IMR-90 (cell line): ENCODE results near the gene DIP2B. TPM values are rescaled to one million over a fixed set of nuclear protein-coding genes. Genes with fewer than 3 reads are reported as not detected.

Source experiments
- ATAC-seq: fragments of 200-7000 bp; cut with Tn5 transposase; 2 replicates; pipeline ENCODE4 v1.9.1; 2020; ENCODE audit warnings: low read depth, mild to moderate bottlenecking, moderate library complexity
- BruUV-seq: library from RNA; stranded (reverse); fragments of 400-500 nt; replicated peaks from 2 replicates; lab custom pipeline; 2021; lab: Mats Ljungman, UMichigan
- CTCF ChIA-PET: fragments of 300-600 bp; formaldehyde crosslinking; extraction: SDS; loops from one replicate; lab custom pipeline; 2021; ENCODE audit warnings: antibody characterized with exemption; lab: Yijun Ruan, JAX
- POLR2A ChIA-PET: fragments of 300-600 bp; sonication (Branson Sonifier 250); formaldehyde crosslinking; loops from one replicate; lab custom pipeline; 2022; ENCODE audit warnings: antibody characterized with exemption; ENCODE audit not compliant: unreplicated experiment; lab: Charles Lee
- DNase-seq: peaks from one replicate; pipeline ENCODE4 v3.0.0; 2013
- H2AFZ ChIP-seq: replicated peaks from 2 replicates; pipeline ENCODE3; 2013; ENCODE audit warnings: low read length, mild to moderate bottlenecking; ENCODE audit not compliant: poor library complexity
- H2AK5ac ChIP-seq: 2 replicates; pipeline ENCODE4 v1.6.1; 2013; ENCODE audit warnings: low read depth, low read length, inconsistent platforms
- H2AK9ac ChIP-seq: replicated peaks from 2 replicates; pipeline ENCODE3; 2013; ENCODE audit warnings: mild to moderate bottlenecking, low read depth, low read length, moderate library complexity; ENCODE audit not compliant: poor library complexity
- H2BK120ac ChIP-seq: 2 replicates; pipeline ENCODE4 v1.6.1; 2013; ENCODE audit warnings: low read depth, low read length, inconsistent platforms
- H2BK15ac ChIP-seq: 3 replicates; pipeline ENCODE4 v1.6.1; 2013; ENCODE audit warnings: low read depth, low read length, inconsistent platforms
- H2BK20ac ChIP-seq: 2 replicates; pipeline ENCODE4 v1.6.1; 2013; ENCODE audit warnings: low read depth, mild to moderate bottlenecking, inconsistent platforms, low read length, moderate library complexity
- H2BK5ac ChIP-seq: 2 replicates; pipeline ENCODE4 v1.6.1; 2013; ENCODE audit warnings: mild to moderate bottlenecking, low read depth, low read length, inconsistent platforms; ENCODE audit not compliant: poor library complexity, severe bottlenecking
- H3K14ac ChIP-seq: replicated peaks from 2 replicates; pipeline ENCODE4 v1.6.1; 2013; ENCODE audit warnings: low read depth, low read length, inconsistent platforms
- H3K18ac ChIP-seq: 2 replicates; pipeline ENCODE4 v1.6.1; 2013; ENCODE audit warnings: low read depth, low read length, control low read depth
- H3K23ac ChIP-seq: 2 replicates; pipeline ENCODE4 v1.6.1; 2013; ENCODE audit warnings: low read depth, low read length, inconsistent platforms
- H3K27ac ChIP-seq: 2 replicates; pipeline ENCODE4 v1.5.1; 2013; ENCODE audit warnings: mild to moderate bottlenecking, control low read depth, low read length; ENCODE audit not compliant: insufficient read depth
- H3K27me3 ChIP-seq: 2 replicates; pipeline ENCODE4 v1.6.1; 2013; ENCODE audit warnings: low read length; ENCODE audit not compliant: control insufficient read depth, insufficient read depth
- H3K36me3 ChIP-seq: 2 replicates; pipeline ENCODE4 v1.6.1; 2013; ENCODE audit warnings: low read length, mixed read lengths; ENCODE audit not compliant: control insufficient read depth, insufficient read depth
- H3K4ac ChIP-seq: 2 replicates; pipeline ENCODE4 v1.6.1; 2013; ENCODE audit warnings: low read depth, low read length, inconsistent platforms
- H3K4me1 ChIP-seq: 2 replicates; pipeline ENCODE4 v1.6.1; 2013; ENCODE audit warnings: low read length, mixed read lengths; ENCODE audit not compliant: control insufficient read depth, insufficient read depth
- H3K4me2 ChIP-seq: 2 replicates; pipeline ENCODE4 v1.6.1; 2013; ENCODE audit warnings: low read depth, mild to moderate bottlenecking, control low read depth, low read length, moderate library complexity
- H3K4me3 ChIP-seq: 2 replicates; pipeline ENCODE4 v1.5.1; 2013; ENCODE audit warnings: low read depth, mild to moderate bottlenecking, control low read depth, low read length, moderate library complexity; ENCODE audit not compliant: insufficient read depth
- H3K56ac ChIP-seq: 2 replicates; pipeline ENCODE4 v1.6.1; 2013; ENCODE audit warnings: low read length, inconsistent platforms; ENCODE audit not compliant: insufficient read depth; ENCODE audit errors: extremely low read depth
- H3K79me1 ChIP-seq, 2 experiments: 2 replicates each; pipeline ENCODE4 v1.6.1; 2013; ENCODE audit warnings: low read length in 2 of 2, inconsistent platforms in 1 of 2, low read depth in 1 of 2
- H3K9ac ChIP-seq: 2 replicates; pipeline ENCODE4 v1.6.1; 2013; ENCODE audit warnings: low read depth, low read length, control low read depth
- H3K9me1 ChIP-seq: 2 replicates; pipeline ENCODE4 v1.6.1; 2013; ENCODE audit warnings: low read length, inconsistent platforms; ENCODE audit not compliant: insufficient read depth
- H3K9me3 ChIP-seq: 2 replicates; pipeline ENCODE4 v1.6.1; 2013; ENCODE audit warnings: low read length; ENCODE audit not compliant: control insufficient read depth, insufficient read depth
- H4K20me1 ChIP-seq: 2 replicates; pipeline ENCODE4 v1.6.1; 2013; ENCODE audit warnings: low read length, inconsistent platforms; ENCODE audit not compliant: insufficient read depth
- H4K5ac ChIP-seq: 2 replicates; pipeline ENCODE4 v1.6.1; 2013; ENCODE audit warnings: mild to moderate bottlenecking, low read depth, low read length, control low read depth
- H4K8ac ChIP-seq, 2 experiments: 2 replicates each; pipeline ENCODE4 v1.6.1; 2013; ENCODE audit warnings: low read depth in 2 of 2, low read length in 2 of 2, control low read depth in 1 of 2, inconsistent platforms in 1 of 2
- H4K91ac ChIP-seq: 2 replicates; pipeline ENCODE4 v1.6.1; 2013; ENCODE audit warnings: low read depth, low read length, inconsistent platforms; ENCODE audit not compliant: insufficient read depth
- CEBPB ChIP-seq: IDR thresholded peaks from 2 replicates; pipeline ENCODE4 v1.6.1; 2012; ENCODE audit warnings: low read depth, low read length, improper control_type of control experiment
- FOS ChIP-seq: fragments of 150-350 bp; IDR thresholded peaks from 2 replicates; pipeline ENCODE4 v1.6.1; 2016; ENCODE audit warnings: low read depth, low read length
- MAFK ChIP-seq: IDR thresholded peaks from 2 replicates; pipeline ENCODE4 v1.6.1; 2012; ENCODE audit warnings: low read depth, low read length, improper control_type of control experiment
- MAZ ChIP-seq: IDR thresholded peaks from 2 replicates; pipeline ENCODE4 v1.6.1; 2012; ENCODE audit warnings: low read depth, mild to moderate bottlenecking, low read length, improper control_type of control experiment, moderate library complexity, borderline replicate concordance
- MXI1 ChIP-seq: IDR thresholded peaks from 2 replicates; pipeline ENCODE4 v1.6.1; 2012; ENCODE audit warnings: low read depth, mild to moderate bottlenecking, low read length, moderate library complexity, borderline replicate concordance
- NFE2L2 ChIP-seq: fragments of 150-350 bp; IDR thresholded peaks from 2 replicates; pipeline ENCODE4 v1.6.1; 2016; ENCODE audit warnings: low read depth, mild to moderate bottlenecking, low read length
- POLR2A ChIP-seq: IDR thresholded peaks from 2 replicates; pipeline ENCODE4 v1.6.1; 2012; ENCODE audit warnings: mild to moderate bottlenecking, low read depth, low read length
- RFX5 ChIP-seq: IDR thresholded peaks from 2 replicates; pipeline ENCODE4 v1.8.0; 2012; ENCODE audit warnings: low read depth, mild to moderate bottlenecking, low read length, moderate library complexity
- WGBS, 2 experiments: methylation state at CpG; one replicate each; pipeline versions ENCODE4 v1.1.5 to v1.1.7; 2013; ENCODE audit warnings: missing lambda C conversion rate in 2 of 2; ENCODE audit not compliant: insufficient read length in 1 of 2; ENCODE audit errors: extremely low coverage in 2 of 2; 5-methylcytosine and 5-hydroxymethylcytosine counted together
- dilution Hi-C: fragments of 300-500 bp; cut with HindIII; formaldehyde crosslinking; loops from one replicate; pipeline ENCODE4 v1.14.3; 2018; ENCODE audit warnings: low sequenced_read_pairs; ENCODE audit not compliant: unreplicated experiment
- in situ Hi-C: fragments of 300-500 bp; cut with MboI; formaldehyde crosslinking; loops from 3 replicates; pipeline ENCODE4 v1.14.3; 2019; ENCODE audit warnings: low sequenced_read_pairs, inconsistent platforms, mixed read lengths
- intact Hi-C: fragments of 100-400 bp; cut with micrococcal nuclease; formaldehyde crosslinking; loops from 2 replicates; pipeline ENCODE4 v1.10.0; 2022
- polyA plus RNA-seq, 3 experiments: library from polyadenylated mRNA; depleted of rRNA; stranded (reverse); fragments of >200 nt; gene quantifications; 2 replicates each; pipeline ENCODE4 v1.2.3, GENCODE V29; 2012; ENCODE audit warnings: low replicate concordance in 1 of 3
- total RNA-seq: library from RNA; depleted of rRNA; stranded (reverse); fragments of >200 nt; gene quantifications from 2 replicates; pipeline ENCODE4 v1.2.3, GENCODE V29; 2012
- TF ChIP-seq, protein P1 (sequence below): fragments of 150-350 bp; IDR thresholded peaks from 2 replicates; pipeline ENCODE4 v1.6.1; 2017; ENCODE audit warnings: mild to moderate bottlenecking, antibody characterized with exemption, low read length, low read depth
- TF ChIP-seq, protein P2 (sequence below): fragments of 150-350 bp; IDR thresholded peaks from 2 replicates; pipeline ENCODE4 v1.6.1; 2016; ENCODE audit warnings: low read depth, mild to moderate bottlenecking, low read length, moderate library complexity, borderline replicate concordance

DIP2B gene
- total and polyA plus RNA-seq, 2 of the 4 experiments (the other 2 are of a cell fraction): 7.7 to 12.9 TPM

DNA sequence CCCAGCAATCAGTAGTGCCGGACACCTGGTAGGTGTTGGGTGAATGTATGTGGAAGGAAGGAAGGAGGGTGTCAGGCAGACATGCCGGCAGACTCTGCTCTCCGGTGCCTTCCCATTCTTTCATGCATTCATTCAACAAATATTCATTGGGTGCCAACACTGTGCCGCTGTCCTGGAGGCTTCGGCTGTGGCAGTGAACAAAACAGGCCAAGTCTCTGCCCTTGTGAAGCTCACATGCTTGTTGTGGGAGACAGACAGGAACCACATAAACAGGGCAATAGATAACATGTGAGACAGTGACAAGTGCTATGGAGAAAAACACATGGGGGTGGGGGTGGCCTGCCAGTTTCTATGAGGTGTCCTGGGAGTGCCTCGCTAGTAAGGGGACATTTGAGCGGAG is 202.6 kb downstream of the DIP2B start:
- intact Hi-C loops (no loop called here), in situ Hi-C loops (no loop called here), dilution Hi-C loops (no loop called here)
- Histone ChIP-seq H4K8ac (no peak overlapping the region), H3K56ac (no peak overlapping the region), H4K20me1 (no peaks in the 10 kb centered on the region), H2AFZ (no peak overlapping the region), H3K9ac (no peak overlapping the region), H4K5ac (no peak overlapping the region), H3K14ac (no peak overlapping the region), H3K4me2 (no peak overlapping the region), H3K4me3 (no peak overlapping the region), H3K9me3 (no peaks in the 10 kb centered on the region), H3K4ac (no peak overlapping the region), H3K79me1 (no peaks in the 10 kb centered on the region; a peak in 1 of 4 replicates), H3K27me3 (no peaks in the 10 kb centered on the region), H2BK120ac (no peak overlapping the region), H2BK15ac (no peak overlapping the region), H2BK20ac (no peak overlapping the region), H3K4me1 (no peaks in the 10 kb centered on the region; the same call in 1 of the 2 replicates), H2BK5ac (no peak overlapping the region), H2AK5ac (no peak overlapping the region), H2AK9ac (no peak overlapping the region), H3K36me3 (peaks cover 27% of the 10 kb centered on the region), H3K23ac (no peak overlapping the region), H3K18ac (no peak overlapping the region), H3K9me1 (no peaks in the 10 kb centered on the region), H3K27ac (no peak overlapping the region), H4K91ac (no peak overlapping the region)
- TF ChIP-seq FOS (no peak), CEBPB (no peak), MAZ (no peak), MXI1 (no peak), POLR2A (no peak), MAFK (no peak), NFE2L2 (no peak), RFX5 (no peak)
- TF ChIP-seq, protein P1, sequence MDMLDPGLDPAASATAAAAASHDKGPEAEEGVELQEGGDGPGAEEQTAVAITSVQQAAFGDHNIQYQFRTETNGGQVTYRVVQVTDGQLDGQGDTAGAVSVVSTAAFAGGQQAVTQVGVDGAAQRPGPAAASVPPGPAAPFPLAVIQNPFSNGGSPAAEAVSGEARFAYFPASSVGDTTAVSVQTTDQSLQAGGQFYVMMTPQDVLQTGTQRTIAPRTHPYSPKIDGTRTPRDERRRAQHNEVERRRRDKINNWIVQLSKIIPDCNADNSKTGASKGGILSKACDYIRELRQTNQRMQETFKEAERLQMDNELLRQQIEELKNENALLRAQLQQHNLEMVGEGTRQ: no peak
- TF ChIP-seq, protein P2, sequence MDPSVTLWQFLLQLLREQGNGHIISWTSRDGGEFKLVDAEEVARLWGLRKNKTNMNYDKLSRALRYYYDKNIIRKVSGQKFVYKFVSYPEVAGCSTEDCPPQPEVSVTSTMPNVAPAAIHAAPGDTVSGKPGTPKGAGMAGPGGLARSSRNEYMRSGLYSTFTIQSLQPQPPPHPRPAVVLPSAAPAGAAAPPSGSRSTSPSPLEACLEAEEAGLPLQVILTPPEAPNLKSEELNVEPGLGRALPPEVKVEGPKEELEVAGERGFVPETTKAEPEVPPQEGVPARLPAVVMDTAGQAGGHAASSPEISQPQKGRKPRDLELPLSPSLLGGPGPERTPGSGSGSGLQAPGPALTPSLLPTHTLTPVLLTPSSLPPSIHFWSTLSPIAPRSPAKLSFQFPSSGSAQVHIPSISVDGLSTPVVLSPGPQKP: no peak
- ATAC-seq (no peak), DNase-seq (no peak)
- 100% methylated on average over 4 of the region's 7 CpGs; no CpG with 5 or more reads in 1 of the 2 experiments for WGBS, 2 experiments
- CTCF ChIA-PET: interaction anchor here (1.6 kb wide), 1 partner anchor 21 kb away, joined by 4 read pairs; no protein-coding TSS in a partner anchor
- POLR2A ChIA-PET: no interaction called here
- no TSS peak for BruUV-seq
